Endothelial cell of umbilical vein (primary cell): Measurements from ENCODE around the gene GRIN2D. TPM values are rescaled to one million over a fixed set of nuclear protein-coding genes. Genes with fewer than 3 reads are reported as not detected.

Experiments
- BruUV-seq: library from RNA; stranded (reverse); fragments of 400-500 nt; replicated peaks from 2 replicates; lab custom pipeline; 2021; lab: Mats Ljungman, UMichigan
- CTCF ChIA-PET: fragments of 300-600, 350-600 bp; sonication (Branson Sonifier 250); formaldehyde crosslinking; loops from one replicate; lab custom pipeline; 2021; ENCODE audit warnings: antibody characterized with exemption, inconsistent platforms; lab: Charles Lee
- POLR2A ChIA-PET: fragments of 300-600, 350-600 bp; sonication (Branson Sonifier 250); formaldehyde crosslinking; loops from one replicate; lab custom pipeline; 2021; ENCODE audit warnings: antibody characterized with exemption, inconsistent platforms; lab: Charles Lee
- DNase-seq: peaks from one replicate; pipeline ENCODE4 v3.0.0-alpha.2; 2011; ENCODE audit warnings: low read depth, low spot score
- FAIRE-seq: peaks from 2 replicates; lab custom pipeline; 2011; peaks lifted over from hg19 to GRCh38; lab: Jason Lieb, UNC
- H2AFZ ChIP-seq: 2 replicates; pipeline ENCODE4 v1.6.0; 2012; ENCODE audit warnings: low read depth, low read length, control low read depth, inconsistent platforms
- H3K27ac ChIP-seq: 2 replicates; pipeline ENCODE4 v1.5.1; 2011; ENCODE audit warnings: low read depth, mild to moderate bottlenecking, control low read depth, low read length, moderate library complexity; ENCODE audit not compliant: insufficient read depth
- H3K27me3 ChIP-seq, 2 experiments: 2 replicates each; pipeline versions ENCODE4 v1.6.0 to v1.6.1; 2011; ENCODE audit warnings: low read length in 2 of 2, mixed read lengths in 1 of 2; ENCODE audit not compliant: control insufficient read depth in 2 of 2, insufficient read depth in 2 of 2
- H3K36me3 ChIP-seq, 2 experiments: 2 replicates in 1 of 2; 3 replicates in 1 of 2; pipeline ENCODE4 v1.5.1; 2011; ENCODE audit warnings: low read length in 2 of 2, mild to moderate bottlenecking in 1 of 2, moderate library complexity in 1 of 2; ENCODE audit not compliant: control insufficient read depth in 2 of 2, insufficient read depth in 2 of 2; ENCODE audit errors: extremely low read depth in 1 of 2
- H3K4me1 ChIP-seq: 3 replicates; pipeline ENCODE4 v1.5.1; 2011; ENCODE audit warnings: mild to moderate bottlenecking, low read length; ENCODE audit not compliant: control insufficient read depth, insufficient read depth; ENCODE audit errors: extremely low read depth
- H3K4me2 ChIP-seq: 2 replicates; pipeline ENCODE4 v1.6.1; 2011; ENCODE audit warnings: low read length, control low read depth, mixed read lengths; ENCODE audit not compliant: insufficient read depth
- H3K4me3 ChIP-seq, 3 experiments: fragments of 200-600 bp in 1 of 3; sonication (generic), shearing (Covaris generic) in 1 of 3; replicated peaks in 1 of 3; 2 replicates each; pipeline ENCODE4 v1.5.1; 2011 to 2016; ENCODE audit warnings: control low read depth in 3 of 3, low read length in 3 of 3, mild to moderate bottlenecking in 2 of 3, inconsistent platforms in 1 of 3, low read depth in 1 of 3, moderate library complexity in 1 of 3; ENCODE audit not compliant: insufficient read depth in 1 of 3
- H3K79me2 ChIP-seq: 2 replicates; pipeline ENCODE4 v1.6.0; 2012; ENCODE audit warnings: low read length, inconsistent platforms; ENCODE audit not compliant: control insufficient read depth, insufficient read depth
- H3K9ac ChIP-seq: replicated peaks from 2 replicates; pipeline ENCODE3; 2011; ENCODE audit warnings: low read length, control low read depth; ENCODE audit not compliant: insufficient read depth; ENCODE audit errors: extremely low read depth
- H3K9me1 ChIP-seq: replicated peaks from 3 replicates; pipeline ENCODE4 v1.6.0; 2011; ENCODE audit warnings: mild to moderate bottlenecking, low read length; ENCODE audit not compliant: control insufficient read depth, insufficient read depth; ENCODE audit errors: extremely low read depth
- H3K9me3 ChIP-seq: replicated peaks from 2 replicates; pipeline ENCODE4 v1.5.1; 2012; ENCODE audit warnings: low read length, inconsistent platforms; ENCODE audit not compliant: control insufficient read depth, insufficient read depth
- H4K20me1 ChIP-seq: replicated peaks from 2 replicates; pipeline ENCODE3; 2011; ENCODE audit warnings: mild to moderate bottlenecking, low read length; ENCODE audit not compliant: control insufficient read depth, insufficient read depth; ENCODE audit errors: extremely low read depth
- CTCF ChIP-seq, 2 donors: IDR thresholded peaks; 1 replicate in 1 of 2; 2 replicates in 1 of 2; pipeline ENCODE4 v1.5.1; 2011; ENCODE audit warnings: low read length in 2 of 2, mild to moderate bottlenecking in 2 of 2, moderate library complexity in 2 of 2, control low read depth in 1 of 2, inconsistent platforms in 1 of 2, low read depth in 1 of 2; ENCODE audit not compliant: insufficient read depth in 1 of 2; ENCODE audit errors: extremely low read depth in 1 of 2
- EZH2 ChIP-seq: IDR thresholded peaks from 2 replicates; pipeline ENCODE4 v1.6.1; 2012; ENCODE audit warnings: borderline replicate concordance, low read depth, mild to moderate bottlenecking, moderate library complexity, low read length, inconsistent platforms; ENCODE audit not compliant: severe bottlenecking
- FOS ChIP-seq: IDR thresholded peaks from 2 replicates; pipeline ENCODE4 v1.6.1; 2011; ENCODE audit warnings: mild to moderate bottlenecking, low read length, moderate library complexity, borderline replicate concordance; ENCODE audit not compliant: insufficient read depth
- GATA2 ChIP-seq: IDR thresholded peaks from 2 replicates; pipeline ENCODE4 v1.7.0; 2011; ENCODE audit warnings: low read depth, mild to moderate bottlenecking, moderate library complexity, mixed read lengths, low read length; ENCODE audit not compliant: insufficient read length, insufficient read depth
- JUN ChIP-seq: IDR thresholded peaks from 2 replicates; pipeline ENCODE4 v1.6.1; 2011; ENCODE audit warnings: borderline replicate concordance, low read depth; ENCODE audit not compliant: insufficient read length, insufficient read depth
- MAX ChIP-seq: IDR thresholded peaks from 2 replicates; pipeline ENCODE4 v1.6.1; 2011; ENCODE audit not compliant: insufficient read depth, insufficient read length
- MYC ChIP-seq: IDR thresholded peaks from one replicate; pipeline ENCODE4 v1.6.1; 2011; ENCODE audit warnings: mild to moderate bottlenecking, low read depth, low read length
- POLR2A ChIP-seq: IDR thresholded peaks from 2 replicates; pipeline ENCODE4 v1.6.1; 2012; ENCODE audit warnings: low read depth, mild to moderate bottlenecking, control low read depth, low read length
- POLR2AphosphoS5 ChIP-seq: IDR thresholded peaks from 2 replicates; pipeline ENCODE4 v1.6.1; 2012; ENCODE audit warnings: low read depth, mild to moderate bottlenecking, control low read depth, low read length, moderate library complexity; ENCODE audit not compliant: insufficient read depth
- dilution Hi-C: fragments of 300-500 bp; cut with MboI; formaldehyde crosslinking; loops from one replicate; pipeline ENCODE4 v1.15.0; 2019; ENCODE audit warnings: low sequenced_read_pairs; ENCODE audit not compliant: extremely low pct_ligation_motif_present
- intact Hi-C: fragments of 100-400 bp; cut with micrococcal nuclease; formaldehyde crosslinking; loops from one replicate; pipeline ENCODE4 v1.10.0; 2022
- polyA plus RNA-seq, 4 experiments: library from polyadenylated mRNA; depleted of rRNA in 3 of 4; stranded (reverse) in 3 of 4; unstranded in 1 of 4; fragments of >200 nt; gene quantifications; 2 replicates each; pipeline versions ENCODE4 v1.2.1 to v1.2.3, GENCODE V29; 2011 to 2012; ENCODE audit warnings: missing spikeins in 1 of 4
- total RNA-seq: library from RNA; stranded (reverse); gene quantifications from 2 replicates; pipeline ENCODE4 v1.2.3, GENCODE V29; 2021

GRIN2D gene
- total and polyA plus RNA-seq, 2 donors (not counting 3 experiments of a cell fraction or from before 2014, with no cell fraction given) = 0.59 to 2.1 TPM

GRCh38 chr19:48361912-48362311 is 31.6 kb upstream of the GRIN2D start:
- BruUV-seq = no TSS peak
- no peak overlapping the region for H3K9ac ChIP-seq
- ChIA-PET CTCF (interaction anchor here (2.5 to 4.5 kb wide), 2 partner anchors 11 to 29 kb away, joined by 20 to 29 read pairs; partner anchors contain the start of gene KDELR1), POLR2A (no interaction called here)
- DNase-seq = no peak
- H3K4me3 ChIP-seq = no peak overlapping the region
- no peak for TF ChIP-seq MAX
- no peak for TF ChIP-seq JUN
- no peak for TF ChIP-seq GATA2
- no peak for TF ChIP-seq MYC
- TF ChIP-seq EZH2 = no peak
- TF ChIP-seq POLR2A = no peak
- TF ChIP-seq POLR2AphosphoS5 = no peak
- TF ChIP-seq FOS = no peak
- TF ChIP-seq CTCF (IDR thresholded peaks at IDR 0.05; ENCODE audit: extremely low read depth in 1 of 2, insufficient read depth in 1 of 2, low read depth in 1 of 2, low read length in 2 of 2) = no peak
- no peaks in the 10 kb centered on the region for H3K36me3 ChIP-seq
- no peak overlapping the region for H2AFZ ChIP-seq
- no peak overlapping the region for H3K4me2 ChIP-seq
- dilution Hi-C loops (no loop called here), intact Hi-C loops (no loop called here)
- no peak overlapping the region for H3K27ac ChIP-seq
- H3K9me1 ChIP-seq = no peaks in the 10 kb centered on the region
- H3K79me2 ChIP-seq = no peaks in the 10 kb centered on the region
- peaks cover 8% of the 10 kb centered on the region for H3K4me1 ChIP-seq
- H3K27me3 ChIP-seq = no peaks in the 10 kb centered on the region
- no peak for FAIRE-seq
- H3K9me3 ChIP-seq = no peaks in the 10 kb centered on the region
- no peaks in the 10 kb centered on the region for H4K20me1 ChIP-seq
